ENCODE measurements around the gene CHRDL2. TPM values are rescaled to one million over a fixed set of nuclear protein-coding genes. Genes with fewer than 3 reads are reported as not detected.

CHRDL2 gene
- total RNA-seq, 1 donor from 2014 or later: not detected

DNA sequence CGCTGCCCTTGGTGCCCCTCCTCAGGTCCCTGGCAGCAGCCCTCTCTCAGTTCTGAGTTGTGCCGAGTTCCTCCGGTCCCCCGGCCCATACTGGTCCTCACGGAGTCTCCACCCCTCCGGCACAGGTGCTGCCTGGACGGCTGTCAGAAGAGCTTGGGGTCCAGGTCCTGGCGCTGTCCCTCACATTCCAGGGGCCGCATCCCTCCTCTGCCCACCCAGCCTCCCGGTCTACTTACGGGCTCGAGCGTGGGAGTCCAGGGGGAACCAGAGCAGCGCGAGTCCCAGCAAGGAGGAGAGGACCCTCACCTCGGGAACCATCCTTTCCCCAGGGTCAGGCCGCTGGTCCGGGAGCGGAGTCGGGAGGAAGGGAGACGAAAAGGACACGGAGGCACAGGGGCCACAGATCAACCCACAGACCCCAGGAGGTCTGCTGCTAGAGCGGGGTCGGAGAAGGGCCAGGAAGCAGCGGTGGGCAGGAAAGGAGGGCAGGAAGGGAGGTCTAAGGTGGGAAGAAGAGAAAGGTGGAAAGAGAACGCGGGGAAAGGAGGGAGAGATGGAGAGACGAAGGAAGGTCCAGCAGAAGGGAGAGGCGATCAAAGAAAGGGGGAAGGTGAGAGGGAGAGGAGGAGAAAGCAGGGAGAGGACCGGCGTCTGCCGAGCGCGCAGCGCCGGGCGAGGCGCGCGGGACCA lies 510 bp downstream of the CHRDL2 start:
- TF ChIP-seq, protein P1, sequence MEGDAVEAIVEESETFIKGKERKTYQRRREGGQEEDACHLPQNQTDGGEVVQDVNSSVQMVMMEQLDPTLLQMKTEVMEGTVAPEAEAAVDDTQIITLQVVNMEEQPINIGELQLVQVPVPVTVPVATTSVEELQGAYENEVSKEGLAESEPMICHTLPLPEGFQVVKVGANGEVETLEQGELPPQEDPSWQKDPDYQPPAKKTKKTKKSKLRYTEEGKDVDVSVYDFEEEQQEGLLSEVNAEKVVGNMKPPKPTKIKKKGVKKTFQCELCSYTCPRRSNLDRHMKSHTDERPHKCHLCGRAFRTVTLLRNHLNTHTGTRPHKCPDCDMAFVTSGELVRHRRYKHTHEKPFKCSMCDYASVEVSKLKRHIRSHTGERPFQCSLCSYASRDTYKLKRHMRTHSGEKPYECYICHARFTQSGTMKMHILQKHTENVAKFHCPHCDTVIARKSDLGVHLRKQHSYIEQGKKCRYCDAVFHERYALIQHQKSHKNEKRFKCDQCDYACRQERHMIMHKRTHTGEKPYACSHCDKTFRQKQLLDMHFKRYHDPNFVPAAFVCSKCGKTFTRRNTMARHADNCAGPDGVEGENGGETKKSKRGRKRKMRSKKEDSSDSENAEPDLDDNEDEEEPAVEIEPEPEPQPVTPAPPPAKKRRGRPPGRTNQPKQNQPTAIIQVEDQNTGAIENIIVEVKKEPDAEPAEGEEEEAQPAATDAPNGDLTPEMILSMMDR (IDR thresholded peaks at IDR 0.05; ENCODE audit: partially characterized antibody, unreplicated experiment): no peak
- Mint-ChIP-seq H3K9me3 (ENCODE audit: unreplicated experiment) (peaks cover 4% of the 10 kb centered on the region), H3K4me3 (ENCODE audit: unreplicated experiment) (peak overlapping the region; percentile 90), H3K4me1 (ENCODE audit: low read depth, unreplicated experiment) (no peaks in the 10 kb centered on the region), H3K27ac (ENCODE audit: unreplicated experiment) (no peak overlapping the region), H3K27me3 (ENCODE audit: unreplicated experiment) (peaks cover 21% of the 10 kb centered on the region), H3K36me3 (ENCODE audit: unreplicated experiment) (peaks cover 9% of the 10 kb centered on the region)
- DNase-seq: no peak

DNA sequence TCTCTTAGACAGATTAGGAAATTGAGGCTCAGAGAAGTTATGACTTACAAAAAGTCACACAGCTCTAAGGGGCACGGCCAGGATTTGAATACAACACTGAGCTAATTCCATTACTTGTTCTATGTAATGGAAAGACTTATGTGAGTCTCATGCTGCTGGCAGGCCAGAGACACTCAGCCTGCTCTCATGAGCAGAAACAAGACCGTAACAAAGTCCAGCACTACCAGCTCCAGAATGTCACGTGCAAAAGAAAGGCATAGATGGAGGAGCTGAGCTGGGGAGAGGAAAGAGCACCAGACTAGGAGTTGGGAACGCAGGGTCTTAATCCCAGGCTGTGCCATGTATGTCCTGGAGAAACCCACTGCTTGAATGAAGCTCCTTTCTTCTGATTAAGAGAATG lies 1.8 kb downstream of the CHRDL2 start:
- H3K4me3 Mint-ChIP-seq (ENCODE audit: unreplicated experiment): no peak overlapping the region
- TF ChIP-seq, protein P1 (IDR thresholded peaks at IDR 0.05; ENCODE audit: partially characterized antibody, unreplicated experiment): no peak
- H3K9me3 Mint-ChIP-seq (ENCODE audit: unreplicated experiment): peaks cover 4% of the 10 kb centered on the region
- H3K27me3 Mint-ChIP-seq (ENCODE audit: unreplicated experiment): peaks cover 21% of the 10 kb centered on the region
- H3K36me3 Mint-ChIP-seq (ENCODE audit: unreplicated experiment): peaks cover 9% of the 10 kb centered on the region
- DNase-seq: no peak
- H3K27ac Mint-ChIP-seq (ENCODE audit: unreplicated experiment): no peak overlapping the region
- no peaks in the 10 kb centered on the region for H3K4me1 Mint-ChIP-seq (ENCODE audit: low read depth, unreplicated experiment)

DNA sequence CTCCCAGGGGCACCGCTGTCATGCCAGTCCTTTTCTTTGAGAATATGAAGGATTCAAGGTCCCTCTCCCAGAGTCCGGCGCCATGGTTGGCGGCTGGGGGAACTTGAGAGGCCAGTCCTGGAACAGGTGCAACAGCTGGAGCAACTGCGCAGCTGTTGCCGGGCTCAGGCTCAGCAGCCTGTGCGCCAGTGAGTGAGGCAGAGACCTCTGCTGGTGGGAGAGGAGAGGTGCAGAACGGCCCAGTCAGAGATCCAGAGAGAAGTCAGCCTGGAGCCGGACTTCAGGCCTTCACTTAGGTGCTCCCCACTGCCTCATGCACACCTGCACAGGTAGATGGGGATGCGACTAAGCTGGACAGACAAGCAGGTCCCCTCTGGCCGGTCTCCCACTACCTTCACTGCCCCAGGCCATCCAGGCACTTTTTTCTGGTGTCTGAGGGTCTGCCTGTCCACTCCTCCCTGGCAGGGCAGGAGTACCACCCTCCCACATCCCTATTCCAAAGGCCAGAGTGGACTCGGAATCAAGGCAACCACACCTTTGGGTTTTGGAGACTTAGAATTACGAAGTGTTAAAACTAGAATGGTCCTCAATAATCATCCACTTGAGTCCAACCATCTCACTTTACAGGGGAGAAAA lies 4.6 kb downstream of the CHRDL2 start:
- Mint-ChIP-seq H3K27me3 (ENCODE audit: unreplicated experiment) (peaks cover 17% of the 10 kb centered on the region), H3K27ac (ENCODE audit: unreplicated experiment) (no peak overlapping the region), H3K9me3 (ENCODE audit: unreplicated experiment) (peaks cover 1% of the 10 kb centered on the region), H3K4me3 (ENCODE audit: unreplicated experiment) (no peak overlapping the region), H3K36me3 (ENCODE audit: unreplicated experiment) (no peaks in the 10 kb centered on the region), H3K4me1 (ENCODE audit: low read depth, unreplicated experiment) (no peaks in the 10 kb centered on the region)
- TF ChIP-seq, protein P1 (IDR thresholded peaks at IDR 0.05; ENCODE audit: partially characterized antibody, unreplicated experiment): peak; percentile 92
- DNase-seq: peak; percentile 75

DNA sequence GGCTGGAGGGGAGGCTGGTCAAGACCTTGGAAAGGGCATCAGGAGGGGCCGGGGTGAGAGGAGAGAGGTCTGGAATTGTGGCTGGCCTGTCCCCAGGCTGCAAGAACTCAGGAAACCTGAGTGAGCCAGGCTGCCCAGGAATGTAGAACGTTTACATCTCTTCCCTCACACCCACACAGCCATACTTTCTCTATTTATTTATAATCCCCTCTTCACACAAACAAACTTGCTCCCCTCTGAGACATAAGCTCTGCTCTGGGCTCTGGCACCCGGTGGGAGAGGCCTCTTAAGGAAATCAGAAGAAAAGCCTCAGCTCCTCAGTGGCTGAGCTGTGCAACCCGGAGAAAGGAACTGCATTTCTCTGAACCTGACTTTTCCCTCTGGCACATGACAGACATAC lies 5.5 kb downstream of the CHRDL2 start:
- TF ChIP-seq, protein P1 (IDR thresholded peaks at IDR 0.05; ENCODE audit: partially characterized antibody, unreplicated experiment): no peak
- no peak for DNase-seq
- no peak overlapping the region for H3K27ac Mint-ChIP-seq (ENCODE audit: unreplicated experiment)
- peaks cover 13% of the 10 kb centered on the region for H3K27me3 Mint-ChIP-seq (ENCODE audit: unreplicated experiment)
- no peaks in the 10 kb centered on the region for H3K36me3 Mint-ChIP-seq (ENCODE audit: unreplicated experiment)
- H3K9me3 Mint-ChIP-seq (ENCODE audit: unreplicated experiment): no peaks in the 10 kb centered on the region
- no peak overlapping the region for H3K4me3 Mint-ChIP-seq (ENCODE audit: unreplicated experiment)
- H3K4me1 Mint-ChIP-seq (ENCODE audit: low read depth, unreplicated experiment): no peaks in the 10 kb centered on the region

DNA sequence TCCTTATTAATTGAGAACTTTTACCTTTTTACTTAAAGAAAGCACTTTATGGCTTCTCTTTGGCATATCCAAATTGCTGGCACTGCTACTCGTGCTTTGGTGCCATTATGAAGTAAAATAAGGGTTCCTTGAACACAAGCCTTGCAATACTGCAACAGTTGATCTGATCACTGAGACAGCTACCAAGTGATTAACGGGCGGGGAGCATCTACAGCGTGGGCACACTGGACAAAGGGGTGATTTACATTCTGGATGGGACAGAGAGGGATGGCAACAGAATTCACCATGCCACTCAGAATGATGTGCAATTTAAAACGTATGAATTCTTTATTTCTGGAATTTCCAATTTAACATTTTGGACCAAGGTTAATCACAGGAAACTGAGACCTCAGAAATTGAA lies 7.7 kb downstream of the CHRDL2 start:
- TF ChIP-seq, protein P1 (IDR thresholded peaks at IDR 0.05; ENCODE audit: partially characterized antibody, unreplicated experiment): no peak
- no peak overlapping the region for H3K4me3 Mint-ChIP-seq (ENCODE audit: unreplicated experiment)
- no peaks in the 10 kb centered on the region for H3K4me1 Mint-ChIP-seq (ENCODE audit: low read depth, unreplicated experiment)
- peaks cover 2% of the 10 kb centered on the region for H3K9me3 Mint-ChIP-seq (ENCODE audit: unreplicated experiment)
- no peaks in the 10 kb centered on the region for H3K36me3 Mint-ChIP-seq (ENCODE audit: unreplicated experiment)
- H3K27ac Mint-ChIP-seq (ENCODE audit: unreplicated experiment): no peak overlapping the region
- H3K27me3 Mint-ChIP-seq (ENCODE audit: unreplicated experiment): peaks cover 10% of the 10 kb centered on the region
- no peak for DNase-seq
